HS-27A (cell line): Measurements from ENCODE around the gene HIRA.
"Not testable (repeated sequence)": the region's sequence is repeated elsewhere in the genome, so short reads cannot be mapped to it uniquely, and the experiment has no call there.

ENCODE experiments used
- DNase-seq: peaks from one replicate; pipeline ENCODE4 v3.0.0-alpha.2; 2012; ENCODE audit warnings: low read depth, missing footprints

Gene HIRA

DNA sequence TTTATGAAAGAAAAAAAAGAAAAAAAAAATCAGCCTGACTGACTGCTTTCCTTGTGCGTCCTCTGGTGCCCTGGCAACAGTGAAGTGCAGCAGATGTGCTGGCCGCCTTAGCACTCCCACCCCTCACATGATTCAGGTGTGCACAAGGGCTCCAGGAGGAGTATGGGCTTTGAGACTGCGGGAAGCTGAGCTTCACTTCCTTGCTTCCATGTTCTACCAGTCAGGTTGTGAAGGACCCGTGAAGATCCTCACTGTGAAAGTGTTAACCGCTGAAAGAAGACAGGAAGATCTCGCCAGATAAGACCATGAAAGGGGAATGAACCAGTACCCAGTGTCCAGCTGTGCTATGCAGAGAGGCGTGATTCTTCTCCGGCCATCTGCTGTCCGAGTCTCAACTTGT, 48.2 kb downstream of the HIRA start:
- DNase-seq: no peak

DNA sequence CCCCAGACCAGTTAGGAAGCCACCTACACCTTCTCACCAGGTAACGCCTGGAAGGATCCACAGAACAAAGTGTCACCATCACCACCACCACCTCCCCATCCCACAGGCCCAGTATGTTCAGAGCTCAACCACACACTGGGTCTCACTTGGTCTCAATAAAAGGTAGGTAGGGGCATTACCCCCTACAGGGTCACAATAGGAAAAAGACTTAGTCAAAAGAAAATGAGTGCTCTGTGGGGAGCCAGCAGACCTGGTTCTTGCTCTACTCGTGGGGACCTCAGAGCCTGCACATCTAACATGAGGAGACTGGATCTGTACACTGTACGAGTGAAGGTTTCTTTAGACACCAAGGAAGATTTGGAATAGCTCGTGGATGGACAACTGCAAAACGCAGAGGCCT, 49.3 kb downstream of the HIRA start:
- DNase-seq: no peak

DNA sequence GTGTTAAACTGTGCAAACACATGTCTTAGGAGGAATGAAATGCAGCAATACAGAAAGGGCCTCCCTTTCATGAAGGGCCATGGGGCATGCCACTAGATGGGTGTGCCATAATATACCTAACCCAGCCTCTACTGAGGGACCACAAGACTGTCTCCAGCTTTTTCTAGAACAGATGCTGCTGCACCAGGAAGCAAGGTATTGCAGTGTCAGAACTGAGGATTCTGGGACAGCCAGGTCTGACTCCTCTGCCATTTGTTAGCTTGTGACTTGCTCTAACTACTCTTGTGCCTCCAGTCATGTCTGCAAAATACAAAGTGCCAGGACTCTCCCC, 53.2 kb downstream of the HIRA start:
- no peak for DNase-seq

DNA sequence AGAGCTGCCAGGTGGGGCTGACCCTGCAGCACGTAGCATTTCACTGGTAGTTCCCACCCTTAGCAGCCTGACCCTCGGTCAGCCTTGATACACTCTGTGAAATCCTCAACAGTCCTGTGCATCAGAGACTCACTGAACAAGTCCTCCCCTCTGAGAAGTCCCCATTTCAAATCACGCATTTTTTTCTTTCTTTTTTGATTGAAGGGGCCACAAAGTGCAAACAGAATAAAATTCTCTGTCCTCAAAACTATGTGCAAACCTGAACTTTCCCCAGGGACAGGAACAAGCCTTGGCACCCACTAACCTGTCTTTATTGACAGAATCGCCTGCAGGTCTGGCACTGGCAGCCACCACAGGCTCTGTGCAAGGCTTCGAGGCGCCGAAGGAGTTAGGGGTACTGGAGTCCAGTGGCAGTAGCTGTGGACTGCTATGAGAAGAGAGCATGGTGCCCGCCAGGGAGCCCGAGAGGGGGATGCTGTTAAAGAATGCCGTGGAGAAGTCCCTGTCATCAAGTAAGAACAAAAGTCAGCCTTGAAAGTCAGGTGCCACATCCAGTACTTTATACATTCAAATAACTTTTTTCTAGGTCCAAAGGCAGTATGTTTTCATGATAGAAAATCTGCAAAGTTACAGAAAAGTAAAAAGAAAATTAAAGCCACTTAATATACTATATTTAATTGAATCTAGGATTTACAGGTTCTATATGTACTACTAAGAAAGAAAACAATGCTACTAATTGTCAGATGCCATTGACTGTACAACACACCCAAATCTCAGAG, 53.8 kb downstream of the HIRA start:
- no peak for DNase-seq

DNA sequence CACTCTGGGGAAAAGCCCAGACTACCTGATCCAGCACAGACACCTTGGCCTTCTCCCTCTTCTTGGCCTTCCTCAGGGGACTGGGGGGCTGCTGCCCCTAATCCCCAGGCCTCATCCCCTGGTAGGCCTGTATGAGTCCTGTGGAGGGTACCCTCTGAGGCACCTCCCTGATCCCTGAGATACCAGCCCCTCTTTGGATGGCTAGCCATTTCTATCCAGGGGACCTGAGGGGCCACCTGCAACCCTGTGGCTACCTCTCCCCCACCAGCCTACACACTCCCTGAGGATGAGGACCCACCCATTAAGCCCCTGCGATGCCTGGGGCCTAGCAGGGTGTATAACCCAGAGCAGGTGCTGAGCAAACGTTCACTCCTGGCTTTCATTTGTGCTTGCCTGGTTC, 54.6 kb downstream of the HIRA start:
- no peak for DNase-seq

DNA sequence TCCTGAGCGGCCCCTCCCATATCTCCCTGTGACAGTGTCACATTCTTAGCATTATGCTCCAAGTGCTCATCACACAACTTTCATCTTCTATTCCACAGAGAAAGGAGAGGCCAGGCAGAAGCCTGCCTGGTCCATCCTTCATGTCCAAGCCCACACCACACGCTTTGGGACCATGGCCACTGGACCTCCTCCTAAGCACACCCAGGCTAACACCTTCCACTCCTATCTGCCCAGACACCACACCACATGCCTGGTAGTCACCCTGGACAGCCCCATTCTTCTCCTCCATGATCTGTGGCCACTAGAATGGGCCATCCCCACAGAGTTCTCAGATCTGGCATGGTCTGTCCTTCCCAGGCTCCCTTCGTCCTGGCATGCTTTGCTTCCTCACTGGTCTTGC, 55.3 kb downstream of the HIRA start:
- DNase-seq: no peak

DNA sequence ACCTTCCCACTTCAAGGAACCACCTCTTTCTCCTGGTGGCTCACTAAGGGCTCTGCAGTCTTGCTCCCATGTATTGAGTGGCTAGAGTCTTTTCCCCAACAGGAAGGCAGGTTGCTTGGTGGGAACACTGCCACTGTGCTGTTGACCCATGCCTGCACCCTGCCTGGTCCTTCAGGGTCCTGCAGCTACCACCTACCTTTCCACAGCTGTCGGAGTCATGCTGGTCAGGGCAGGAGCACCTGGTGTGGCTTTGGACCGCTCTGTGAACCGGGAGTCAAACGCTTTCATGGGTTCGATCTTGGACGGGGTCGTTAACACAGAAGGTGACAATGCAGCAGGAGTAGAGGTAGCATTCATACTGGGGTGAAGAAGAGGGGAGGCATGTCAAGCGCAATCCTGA, 56.1 kb downstream of the HIRA start:
- DNase-seq: no peak

DNA sequence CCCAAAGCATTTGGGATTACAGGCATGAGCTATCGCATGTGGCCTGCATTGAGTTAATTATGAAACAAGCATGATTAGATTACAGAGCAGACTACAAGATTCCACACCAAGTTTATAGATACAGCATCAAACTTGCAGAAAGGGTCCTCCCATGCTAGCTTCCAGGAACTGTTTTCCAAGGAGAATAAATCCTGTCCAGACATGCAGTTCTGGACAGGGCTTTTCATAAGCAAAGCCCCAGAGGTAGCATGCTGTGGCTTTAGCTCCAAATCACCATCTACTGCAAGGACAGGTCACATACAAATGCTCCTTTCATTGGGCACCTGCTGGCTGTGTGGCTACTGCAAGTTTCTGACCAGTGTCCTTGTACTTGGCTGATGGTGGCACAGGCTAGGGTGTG, 57.1 kb downstream of the HIRA start:
- DNase-seq: no peak

DNA sequence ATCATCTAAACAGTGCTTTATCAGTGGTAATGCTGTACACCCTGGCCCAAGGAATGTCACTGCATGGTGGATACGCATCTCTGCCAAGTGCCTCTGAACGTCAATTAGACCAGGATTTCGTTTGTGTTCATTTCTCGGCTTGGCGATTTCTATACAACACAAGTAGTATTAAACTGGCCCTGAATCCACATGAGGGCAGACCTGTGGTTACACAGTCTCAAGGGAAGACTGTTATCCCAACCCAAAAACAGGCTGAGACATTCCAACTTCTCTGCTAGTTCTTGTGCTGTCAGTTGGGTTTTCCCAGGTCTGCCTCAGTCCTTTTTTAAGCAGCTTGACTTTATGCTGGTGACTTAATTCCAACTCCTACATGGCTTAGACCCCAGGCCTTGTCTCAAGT, 58.1 kb downstream of the HIRA start:
- no peak for DNase-seq

DNA sequence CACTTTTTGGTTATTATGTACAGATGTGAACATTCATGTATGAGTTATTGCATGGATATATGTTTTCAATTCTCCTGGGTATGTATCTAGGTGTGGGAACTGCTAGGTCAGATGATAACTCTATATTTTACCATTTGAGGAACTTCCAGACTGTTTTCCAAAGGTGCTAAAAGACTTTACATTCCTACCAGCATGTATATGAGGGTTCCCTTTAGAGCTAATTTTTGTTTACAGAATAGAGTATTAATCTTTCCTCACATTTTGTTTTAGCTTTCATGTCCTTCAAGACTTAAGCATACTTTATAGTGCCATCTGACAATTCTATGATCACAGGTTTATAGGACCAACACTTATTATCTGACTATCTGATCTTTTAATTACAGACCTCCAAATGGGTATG, 59.6 kb downstream of the HIRA start:
- DNase-seq: no peak

DNA sequence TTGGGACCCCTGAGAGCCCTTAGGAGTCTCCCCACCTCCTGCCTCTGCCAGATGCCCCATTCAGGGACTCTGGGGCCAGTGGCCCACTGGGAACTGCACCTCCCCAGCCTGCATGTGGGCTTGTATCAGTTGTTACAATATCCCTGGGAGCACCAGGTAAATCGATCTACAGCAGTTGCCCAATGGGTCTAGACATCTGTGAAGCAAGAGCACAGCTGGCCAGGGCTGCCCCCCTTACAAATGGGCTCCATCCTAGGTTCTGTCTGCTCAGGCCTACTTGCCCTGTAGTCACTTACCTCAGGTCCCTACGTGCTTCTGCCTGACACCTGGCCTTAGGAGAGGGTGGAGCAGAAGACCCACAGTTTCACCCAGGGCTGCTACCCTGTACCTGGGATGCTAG, 62.7 kb downstream of the HIRA start:
- DNase-seq: no peak

DNA sequence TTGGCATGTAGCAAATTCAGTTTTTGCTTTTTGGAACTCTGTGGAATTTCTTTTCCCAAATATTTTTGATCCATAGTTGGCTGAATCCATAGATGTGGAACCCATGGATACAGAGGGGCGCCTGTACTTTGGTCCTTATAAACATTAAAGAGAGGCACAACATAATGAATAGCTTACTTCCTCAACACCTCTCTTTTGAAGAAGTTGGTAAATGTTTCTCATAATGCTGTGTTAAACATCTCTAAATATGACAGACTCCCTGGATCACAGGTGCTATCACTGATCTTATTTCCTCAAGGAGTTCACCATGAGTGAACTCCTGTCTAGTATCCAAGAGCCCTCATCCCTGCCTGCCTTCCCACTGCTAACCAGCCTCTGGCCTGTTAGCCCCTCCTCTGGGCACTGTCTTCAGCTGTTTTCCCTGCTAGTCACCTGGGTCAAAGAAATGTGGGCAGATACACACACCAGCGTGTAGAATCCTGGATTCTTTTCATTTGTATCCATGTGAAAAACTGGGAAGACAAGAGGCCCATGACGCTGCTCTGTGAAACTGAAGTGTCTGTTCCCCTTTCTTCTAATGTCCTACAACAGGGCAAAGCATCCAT, 63.7 kb downstream of the HIRA start:
- no peak for DNase-seq

DNA sequence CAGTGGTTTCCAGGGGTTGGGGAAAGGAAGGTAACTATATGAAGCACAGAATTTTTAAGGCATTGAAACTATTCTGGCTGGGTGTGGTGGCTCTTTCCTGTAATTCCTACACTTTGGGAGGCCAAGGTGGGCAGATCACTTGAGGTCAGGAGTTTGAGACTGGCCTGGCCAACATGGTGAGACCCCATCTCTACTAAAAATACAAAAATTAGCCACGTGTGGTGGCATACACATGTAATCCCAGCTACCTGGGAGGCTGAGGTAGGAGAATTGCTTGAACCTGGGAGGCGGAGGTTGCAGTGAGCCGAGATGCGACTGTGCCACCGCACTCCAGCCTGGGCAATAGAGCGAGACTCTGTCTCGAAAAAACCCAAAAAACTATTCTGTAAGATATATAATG, 68.0 kb downstream of the HIRA start:
- not testable (repeated sequence) for DNase-seq

DNA sequence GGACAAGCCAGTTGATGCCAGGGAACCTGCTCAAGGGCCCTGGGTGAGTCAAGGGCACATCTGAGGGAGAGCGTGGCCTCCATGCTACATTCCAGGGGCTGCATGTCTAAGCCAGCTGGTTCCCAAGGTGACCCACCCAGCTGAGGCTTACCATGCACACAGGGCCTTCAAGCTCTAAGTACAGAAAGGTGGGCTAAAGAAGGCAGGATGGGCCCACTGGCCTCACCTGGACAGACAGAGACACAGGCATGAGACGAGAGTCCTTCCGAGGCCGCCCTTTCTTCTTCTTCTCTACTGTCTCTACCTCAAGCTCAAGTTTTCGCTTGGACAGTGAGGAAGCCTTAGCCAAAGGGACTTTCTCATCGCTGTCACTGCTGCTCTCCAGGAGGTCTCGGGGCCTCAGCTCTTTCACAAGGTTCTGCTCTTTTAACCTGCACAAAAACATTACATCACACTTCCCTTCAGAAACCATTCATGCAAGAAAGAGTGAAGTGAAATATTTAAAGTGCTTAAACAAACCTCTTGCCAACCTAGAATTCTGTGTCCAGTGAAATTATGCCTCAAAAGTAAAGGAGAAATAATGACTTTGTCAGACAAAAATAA, 69.9 kb downstream of the HIRA start:
- no peak for DNase-seq

DNA sequence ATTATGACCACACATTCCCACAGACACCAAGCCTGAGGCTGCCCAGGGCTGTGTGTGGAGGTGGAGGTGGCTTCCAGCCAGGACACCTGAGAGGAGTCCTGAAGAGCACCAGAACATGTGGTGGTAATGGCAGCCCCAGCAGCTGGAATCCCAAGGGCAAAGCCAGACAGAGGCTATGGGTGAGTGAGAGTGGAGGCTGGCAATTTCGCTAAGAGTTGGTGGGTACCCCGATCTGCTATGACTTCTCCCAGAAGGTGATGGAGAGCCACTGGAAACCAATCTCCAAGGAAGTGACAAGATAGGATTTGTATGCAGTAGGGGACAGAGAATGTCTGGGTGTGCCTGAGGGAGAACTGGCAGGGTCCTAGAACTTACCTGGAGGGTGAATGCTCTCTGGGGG, 70.7 kb downstream of the HIRA start:
- DNase-seq: no peak

DNA sequence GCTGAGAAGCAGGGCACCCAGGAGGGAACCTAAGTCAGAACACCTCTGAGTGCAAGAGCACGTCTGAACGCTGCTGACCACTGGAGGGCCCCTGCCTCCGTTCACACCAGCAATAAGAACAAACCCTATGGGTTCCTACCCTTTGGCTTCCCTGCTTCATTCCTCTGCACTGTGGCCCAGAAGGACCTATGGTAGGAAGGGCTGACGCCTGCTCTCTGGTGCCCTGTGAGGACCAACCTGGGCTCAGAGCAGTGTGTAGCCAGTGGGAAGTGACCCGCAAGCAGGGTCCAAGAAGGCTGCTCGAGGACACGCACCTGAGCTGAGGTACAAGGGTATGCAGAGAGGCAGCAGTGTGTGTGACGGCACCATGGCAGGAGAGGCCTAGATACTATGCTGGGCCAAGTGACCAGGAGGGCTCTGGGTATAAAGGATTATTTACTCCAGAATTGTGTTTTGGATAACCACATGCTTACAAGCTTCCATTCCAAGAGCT, 71.2 kb downstream of the HIRA start:
- no peak for DNase-seq

DNA sequence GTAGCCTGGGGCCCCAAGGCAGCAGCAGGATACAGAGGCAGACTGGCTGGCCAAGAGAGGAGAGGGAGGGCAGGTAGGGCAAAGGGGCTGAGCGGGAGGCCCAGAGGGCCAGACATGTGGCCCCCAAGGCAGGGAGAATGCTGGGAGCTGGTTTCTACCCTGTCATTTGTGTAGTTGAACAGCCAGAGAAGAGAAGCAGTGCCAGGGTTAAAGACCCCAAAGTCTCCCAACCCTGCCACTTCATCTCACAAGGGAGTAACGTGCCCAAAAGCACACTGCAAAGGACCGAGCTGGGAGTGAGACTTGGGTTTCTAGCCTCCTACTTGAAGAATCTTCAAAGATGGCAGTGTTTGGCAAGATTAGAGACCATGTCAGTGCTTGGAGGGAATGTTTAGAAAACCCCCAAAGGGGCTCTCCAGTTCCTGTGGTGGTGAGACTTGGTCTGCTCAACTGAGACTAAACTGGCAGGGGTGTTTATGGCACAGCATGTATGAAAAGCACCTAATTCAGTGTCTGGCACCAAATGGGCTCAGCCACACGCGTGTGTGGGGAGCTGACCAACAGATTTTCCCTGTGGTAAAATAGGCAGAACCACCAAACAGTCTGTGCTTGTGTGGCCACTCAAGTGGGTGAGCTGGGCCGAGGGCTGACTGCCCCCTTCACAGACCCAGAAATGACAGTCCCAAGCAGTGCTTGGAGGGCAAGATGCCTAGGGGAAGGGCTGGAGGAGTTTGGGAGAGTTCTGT, 71.8 kb downstream of the HIRA start:
- DNase-seq: no peak

DNA sequence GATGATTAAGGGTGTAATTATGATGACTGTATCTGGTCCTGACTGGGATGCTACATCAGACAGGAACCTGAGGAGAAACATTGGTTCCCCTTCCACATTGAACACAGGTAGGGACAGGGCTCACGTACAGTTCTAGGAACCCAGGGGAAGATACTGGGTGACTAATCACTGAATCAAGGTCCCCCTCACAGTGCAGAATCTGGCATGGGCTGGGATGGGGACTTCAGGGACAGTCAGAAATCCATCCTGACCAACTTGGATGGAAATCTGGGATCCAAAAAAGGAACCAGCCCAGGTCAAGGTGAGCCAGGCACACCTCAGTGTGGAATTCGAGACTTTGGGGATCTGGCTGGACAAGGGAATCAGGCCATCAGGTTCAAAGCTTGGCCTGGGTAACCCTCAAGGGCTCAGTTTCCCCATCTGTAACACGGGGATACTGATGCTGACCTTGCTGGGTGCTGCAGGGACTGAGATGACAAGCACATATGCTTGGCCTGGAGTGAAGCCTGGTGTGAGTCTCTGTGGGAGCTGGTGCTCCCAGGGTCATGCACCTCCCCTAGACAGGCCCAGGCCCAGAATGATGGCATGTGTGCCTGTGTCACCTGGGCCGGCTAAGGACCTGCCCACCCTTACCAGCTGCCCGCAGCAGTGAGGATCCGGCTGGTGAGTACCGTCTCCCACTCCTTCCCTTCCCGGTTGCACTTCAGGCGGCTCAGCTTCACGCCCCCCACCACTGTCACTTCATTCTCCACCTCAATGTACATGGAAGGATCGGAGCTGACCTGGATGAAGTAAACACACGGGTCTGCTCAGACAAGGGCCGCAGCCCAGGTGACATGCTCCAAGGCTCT, 72.6 kb downstream of the HIRA start:
- DNase-seq: no peak

DNA sequence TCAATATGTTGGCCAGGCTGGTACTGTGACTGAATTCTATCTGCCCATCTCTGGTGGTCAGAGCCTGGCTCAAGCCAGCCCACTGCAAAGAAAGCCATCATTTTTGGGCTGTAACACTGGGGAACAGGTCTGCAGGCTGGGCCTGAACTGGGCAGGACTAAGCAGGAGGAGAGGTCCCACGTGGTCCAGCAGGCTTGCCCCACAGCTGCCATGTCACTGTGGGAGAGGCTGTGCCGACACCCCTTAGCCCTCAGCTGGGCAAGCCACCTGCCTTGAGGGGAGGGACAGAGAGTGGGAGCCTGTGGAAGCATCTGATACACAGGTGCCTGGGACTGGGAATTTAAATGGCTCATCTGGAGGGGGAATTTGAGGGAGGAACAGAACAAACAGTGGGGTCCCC, 73.3 kb downstream of the HIRA start:
- DNase-seq: no peak

DNA sequence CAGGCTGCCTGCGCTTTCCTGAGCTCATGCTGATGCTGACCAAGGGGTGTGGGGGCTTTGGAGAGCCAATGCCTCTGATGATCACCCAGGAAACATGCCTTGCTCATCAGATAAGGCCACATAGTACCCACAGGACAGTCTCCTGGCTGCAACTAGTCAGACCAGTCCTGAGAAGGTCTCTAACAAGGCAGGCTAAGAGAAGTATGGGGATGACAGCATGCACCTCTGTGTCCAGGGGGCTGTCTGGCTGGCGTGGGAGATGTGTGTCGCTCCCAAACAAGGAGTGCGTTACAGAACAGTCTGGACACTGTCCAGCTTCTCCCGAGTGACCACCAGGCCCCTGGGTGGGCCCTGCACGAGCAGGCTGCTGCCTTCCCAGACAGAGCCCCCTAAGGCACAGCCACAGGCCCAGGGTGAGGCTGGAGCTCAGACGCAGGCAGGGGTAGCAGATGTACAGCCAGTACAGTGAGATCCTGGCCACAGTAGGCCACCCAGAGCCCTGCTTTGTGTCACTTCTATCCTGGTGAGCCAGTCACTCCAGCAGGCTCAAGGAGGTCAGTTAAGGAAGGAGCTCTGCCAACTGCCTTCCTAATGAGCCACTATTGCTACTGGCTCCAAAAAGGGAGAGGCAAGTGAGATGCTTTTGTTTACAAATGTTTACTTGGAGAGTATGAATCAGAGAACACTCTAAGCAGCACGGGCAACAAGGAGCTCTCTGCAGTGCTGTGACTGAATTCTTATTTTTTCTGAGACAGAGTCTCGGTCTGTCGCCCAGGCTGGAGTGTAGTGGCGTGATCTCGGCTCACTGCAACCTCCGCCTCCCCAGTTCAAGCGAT, 74.0 kb downstream of the HIRA start:
- DNase-seq: no peak

DNA sequence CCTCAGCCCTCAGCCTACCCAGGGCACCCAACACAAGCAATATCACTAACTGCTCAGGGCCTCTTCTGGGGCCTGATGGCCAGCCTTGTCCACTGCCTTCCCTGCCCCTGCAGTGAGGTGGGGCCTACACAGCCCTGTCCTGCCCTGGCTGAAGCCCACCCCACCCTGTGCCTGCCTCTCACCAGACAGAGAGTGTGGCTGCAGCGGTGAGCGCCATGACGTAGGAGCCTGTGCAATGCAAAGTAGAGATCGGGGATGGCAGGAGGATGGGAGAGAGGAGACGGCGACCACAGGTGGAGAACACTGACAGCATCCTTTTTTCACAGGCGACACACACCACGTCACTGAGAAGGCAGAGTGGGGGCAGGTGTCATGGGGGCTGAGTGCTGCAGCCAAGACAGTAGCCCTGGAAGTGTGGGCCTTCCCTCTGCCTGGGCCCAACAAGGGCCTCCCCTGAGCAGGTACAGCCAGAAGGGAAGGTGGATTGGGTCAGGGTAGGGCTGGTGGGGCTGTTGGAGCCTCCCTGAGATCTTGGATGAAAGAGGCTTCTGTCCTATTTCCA, 74.7 kb downstream of the HIRA start:
- DNase-seq: no peak
